Inflammatory macrophage treated with lipopolysaccharide for 1 hour (primary cell): ENCODE measurements around the gene FCRL3.

Experiments used
- DNase-seq, 2 donors: peaks; one replicate each; pipeline ENCODE4 v3.0.0-alpha.2; 2020 to 2022

FCRL3 gene

DNA sequence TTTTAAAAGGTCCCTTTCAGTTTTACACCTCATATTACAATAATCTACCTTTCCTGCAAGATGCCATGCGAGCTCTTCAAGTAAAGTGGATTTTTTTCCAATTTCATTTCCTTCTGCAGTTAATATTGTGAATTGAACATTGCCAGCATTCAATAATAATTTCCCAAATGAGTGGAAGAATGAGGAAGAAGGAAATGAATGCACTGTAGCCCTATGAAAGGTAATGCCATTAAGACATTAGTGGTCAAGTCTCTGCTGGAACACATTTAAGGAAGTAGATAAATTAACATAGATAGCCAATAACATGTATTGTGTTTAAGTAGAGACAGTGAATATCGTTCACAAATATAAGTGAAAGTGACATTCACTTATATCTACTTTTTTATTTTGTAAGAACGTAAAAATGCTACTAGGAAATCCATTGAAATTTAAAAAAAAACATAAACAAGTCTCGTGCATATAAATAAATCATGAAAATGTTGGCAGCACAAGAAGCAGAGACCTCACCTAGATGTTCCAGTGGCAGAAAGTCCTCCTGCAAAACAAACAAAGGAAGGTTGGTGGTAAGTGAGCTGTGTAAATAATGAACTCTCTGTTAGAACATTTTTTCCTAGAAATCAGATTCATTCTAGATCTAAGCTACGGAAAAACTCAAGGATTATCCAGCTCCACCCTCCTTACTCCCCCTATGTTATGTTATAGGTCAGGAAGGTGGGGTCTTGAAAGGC lies 17.7 kb downstream of the FCRL3 start:
- DNase-seq = no peak

DNA sequence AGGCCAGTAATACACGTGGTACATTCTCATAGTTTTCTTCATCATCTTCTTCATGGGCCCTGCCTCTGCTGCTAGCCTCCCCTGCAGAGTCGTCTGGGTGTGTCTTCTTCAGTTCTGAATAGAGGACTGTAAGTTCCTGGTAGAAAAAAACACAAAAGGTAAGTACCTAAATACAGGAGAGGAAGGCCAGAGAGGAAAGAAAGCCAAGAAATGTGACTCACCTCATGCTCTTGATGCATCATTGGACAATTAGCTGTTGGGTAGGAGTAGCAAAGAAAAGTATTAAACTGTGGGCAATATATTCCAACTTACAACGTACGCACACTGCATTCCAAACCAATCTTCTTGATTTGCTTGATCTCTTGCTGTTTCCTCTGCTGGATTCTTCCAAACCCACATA lies 21.8 kb downstream of the FCRL3 start:
- DNase-seq = no peak

DNA sequence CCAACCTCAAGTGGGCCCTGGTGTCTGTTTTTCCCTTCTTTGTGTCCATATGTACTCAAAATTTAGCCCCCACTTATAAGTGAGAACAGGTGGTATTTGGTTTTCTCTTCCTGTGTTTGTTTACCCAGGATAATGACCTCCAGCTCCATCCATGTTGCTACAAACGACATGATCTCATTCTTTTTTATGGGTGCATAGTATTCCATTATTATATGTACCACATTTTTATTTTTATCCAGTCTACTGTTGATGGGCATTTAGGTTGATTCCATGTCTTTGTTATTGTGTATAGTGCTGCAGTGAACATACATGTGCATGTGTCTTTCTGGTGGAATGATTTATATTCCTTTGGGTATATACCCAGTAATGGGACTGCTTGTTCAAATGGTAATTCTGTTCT lies 27.6 kb downstream of the FCRL3 start:
- DNase-seq = no peak

- no peak for DNase-seq
Observed at GRCh38 chr1:157671895-157672294, 28.7 kb downstream of the FCRL3 start.

GRCh38 chr1:157659576-157660247 lies 40.9 kb downstream of the FCRL3 start:
- no peak for DNase-seq

DNA sequence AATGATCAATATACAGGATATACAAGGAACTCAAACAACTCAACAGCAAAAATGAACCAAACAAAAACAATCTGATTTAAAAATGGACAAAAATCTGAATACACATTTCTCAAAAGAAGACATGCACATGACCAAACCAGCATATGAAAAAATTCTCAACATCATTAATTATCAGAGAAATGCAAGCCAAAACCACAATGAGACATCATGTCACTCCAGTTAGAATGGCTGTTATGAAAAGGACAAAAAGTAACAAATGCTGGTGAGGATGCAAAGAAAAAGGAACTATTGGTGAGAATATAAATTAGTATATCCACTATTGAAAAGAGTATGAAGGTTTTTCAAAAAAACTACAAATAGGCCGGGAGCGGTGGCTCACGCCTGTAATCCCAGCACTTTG lies 42.0 kb downstream of the FCRL3 start:
- DNase-seq = no peak

GRCh38 chr1:157653494-157653873 lies 47.1 kb downstream of the FCRL3 start:
- no peak for DNase-seq

- peak; percentile 71 to 73 for DNase-seq
Observed at GRCh38 chr1:157652859-157653493, 47.6 kb downstream of the FCRL3 start.

DNA sequence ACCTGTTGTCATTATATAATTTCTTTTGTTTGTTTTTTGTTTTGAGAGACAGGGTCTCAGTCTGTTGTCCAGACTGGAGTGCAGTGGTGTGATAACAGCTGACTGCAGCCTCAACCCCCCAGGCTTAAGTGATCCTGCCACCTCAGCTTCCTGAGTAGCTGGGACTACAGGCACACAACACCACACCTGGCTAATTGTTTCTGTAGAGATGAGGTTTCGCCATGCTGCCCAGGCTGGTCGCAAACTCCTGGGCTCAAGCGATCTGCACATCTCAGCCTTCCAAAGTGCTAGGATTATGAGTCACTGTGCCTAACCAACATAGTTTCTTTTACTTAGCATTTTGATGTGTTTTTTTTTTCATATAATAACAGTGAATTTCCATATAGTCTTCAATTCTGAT lies 52.3 kb downstream of the FCRL3 start:
- DNase-seq = no peak

GRCh38 chr1:157646144-157646543 lies 54.4 kb downstream of the FCRL3 start:
- peak; percentile 18 to 41 for DNase-seq

GRCh38 chr1:157641177-157641576 lies 59.4 kb downstream of the FCRL3 start:
- no peak for DNase-seq

GRCh38 chr1:157639800-157640199 lies 60.8 kb downstream of the FCRL3 start:
- no peak for DNase-seq

GRCh38 chr1:157628773-157629172 lies 71.8 kb downstream of the FCRL3 start:
- no peak for DNase-seq
